ENCODE results near the gene HSD17B12.
"Not testable (repeated sequence)": the region's sequence is repeated elsewhere in the genome, so short reads cannot be mapped to it uniquely, and the experiment has no call there.

DNA sequence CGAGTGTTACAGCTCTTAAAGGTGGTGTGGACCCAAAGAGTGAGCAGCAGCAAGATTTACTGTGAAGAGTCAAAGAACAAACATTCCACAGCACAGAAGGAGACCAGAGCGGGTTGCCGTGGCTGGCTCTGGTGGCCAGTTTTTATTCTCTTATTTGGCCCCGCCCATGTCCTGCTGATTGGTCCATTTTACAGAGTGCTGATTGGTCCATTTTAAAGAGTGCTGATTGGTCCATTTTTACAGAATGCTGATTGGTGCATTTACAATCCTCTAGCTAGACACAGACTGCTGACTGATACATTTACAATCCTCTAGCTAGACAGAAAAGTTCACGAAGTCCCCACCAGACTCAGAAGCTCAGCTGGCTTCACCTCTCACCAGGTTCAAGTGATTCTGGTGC lies 88.1 kb downstream of the HSD17B12 start:
- TF ChIP-seq, protein P1, sequence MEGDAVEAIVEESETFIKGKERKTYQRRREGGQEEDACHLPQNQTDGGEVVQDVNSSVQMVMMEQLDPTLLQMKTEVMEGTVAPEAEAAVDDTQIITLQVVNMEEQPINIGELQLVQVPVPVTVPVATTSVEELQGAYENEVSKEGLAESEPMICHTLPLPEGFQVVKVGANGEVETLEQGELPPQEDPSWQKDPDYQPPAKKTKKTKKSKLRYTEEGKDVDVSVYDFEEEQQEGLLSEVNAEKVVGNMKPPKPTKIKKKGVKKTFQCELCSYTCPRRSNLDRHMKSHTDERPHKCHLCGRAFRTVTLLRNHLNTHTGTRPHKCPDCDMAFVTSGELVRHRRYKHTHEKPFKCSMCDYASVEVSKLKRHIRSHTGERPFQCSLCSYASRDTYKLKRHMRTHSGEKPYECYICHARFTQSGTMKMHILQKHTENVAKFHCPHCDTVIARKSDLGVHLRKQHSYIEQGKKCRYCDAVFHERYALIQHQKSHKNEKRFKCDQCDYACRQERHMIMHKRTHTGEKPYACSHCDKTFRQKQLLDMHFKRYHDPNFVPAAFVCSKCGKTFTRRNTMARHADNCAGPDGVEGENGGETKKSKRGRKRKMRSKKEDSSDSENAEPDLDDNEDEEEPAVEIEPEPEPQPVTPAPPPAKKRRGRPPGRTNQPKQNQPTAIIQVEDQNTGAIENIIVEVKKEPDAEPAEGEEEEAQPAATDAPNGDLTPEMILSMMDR (conservative IDR thresholded peaks at IDR 0.05): not testable (repeated sequence)
- not testable (repeated sequence) for TF ChIP-seq ZFX (IDR thresholded peaks at IDR 0.05)

Measured in C4-2B (cell line).